ENCODE results near the gene ZNF319.

GRCh38 chr16:58047557-58048348 is 47.3 kb upstream of the ZNF319 start:
- TF ChIP-seq POLR2A (IDR thresholded peaks at IDR 0.05; ENCODE audit: low read depth, low read length) (no peak), POLR2AphosphoS5 (IDR thresholded peaks at IDR 0.05; ENCODE audit: low read depth, low read length) (no peak), TAF1 (IDR thresholded peaks at IDR 0.05; ENCODE audit: low read depth, low read length) (no peak), PAX5 (IDR thresholded peaks at IDR 0.05; ENCODE audit: insufficient read depth, low read length, severe bottlenecking) (no peak), SPI1 (IDR thresholded peaks at IDR 0.05; ENCODE audit: low read depth, low read length) (no peak)
